Fibroblast of skin of left quadriceps (primary cell): ENCODE measurements around the gene DDAH1.
"Not testable (repeated sequence)": the region's sequence is repeated elsewhere in the genome, so short reads cannot be mapped to it uniquely, and the experiment has no call there.

Source experiments
- DNase-seq, 2 experiments: peaks; one replicate each; pipeline ENCODE4 v3.0.0-alpha.2; 2013; ENCODE audit warnings: low read depth in 2 of 2

The DDAH1 gene

DNA sequence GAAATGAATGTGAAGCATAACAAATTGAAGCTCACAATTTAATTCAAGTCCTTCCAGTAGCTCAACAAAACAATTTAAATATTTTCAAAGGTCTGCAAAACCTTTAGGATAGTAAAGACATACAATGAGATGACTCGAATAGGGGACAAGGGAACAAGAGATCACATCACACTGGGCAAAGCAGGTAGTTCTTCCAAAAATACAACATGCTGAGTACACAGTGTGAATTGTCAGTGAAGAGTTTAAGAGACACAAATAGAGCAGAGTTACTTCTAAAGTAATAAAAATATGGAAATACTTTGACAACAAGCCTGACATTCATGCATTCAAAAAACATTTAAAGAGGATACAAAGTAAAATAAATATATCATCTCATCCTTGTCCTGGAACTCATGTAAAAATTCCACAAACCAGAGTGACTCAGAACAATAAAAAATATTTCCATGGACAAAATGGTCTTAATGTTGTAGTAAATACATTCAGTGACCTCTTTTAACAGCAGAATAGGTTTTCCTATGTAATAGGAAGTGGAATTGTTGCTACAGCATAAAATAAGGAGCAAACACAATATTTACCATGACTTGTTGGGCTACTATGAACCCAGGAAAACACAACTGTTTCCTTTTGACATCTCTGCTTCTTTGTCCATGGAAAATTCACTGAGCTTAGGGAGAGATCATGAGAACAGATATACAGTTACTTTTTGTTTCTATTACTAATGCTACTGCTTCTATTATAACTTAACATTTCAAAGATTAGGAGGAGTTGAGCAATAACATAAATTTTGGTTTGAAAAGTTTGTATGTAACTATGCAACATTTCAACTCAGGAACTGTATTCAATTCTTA, 104.9 kb downstream of the DDAH1 start:
- no peak for DNase-seq

DNA sequence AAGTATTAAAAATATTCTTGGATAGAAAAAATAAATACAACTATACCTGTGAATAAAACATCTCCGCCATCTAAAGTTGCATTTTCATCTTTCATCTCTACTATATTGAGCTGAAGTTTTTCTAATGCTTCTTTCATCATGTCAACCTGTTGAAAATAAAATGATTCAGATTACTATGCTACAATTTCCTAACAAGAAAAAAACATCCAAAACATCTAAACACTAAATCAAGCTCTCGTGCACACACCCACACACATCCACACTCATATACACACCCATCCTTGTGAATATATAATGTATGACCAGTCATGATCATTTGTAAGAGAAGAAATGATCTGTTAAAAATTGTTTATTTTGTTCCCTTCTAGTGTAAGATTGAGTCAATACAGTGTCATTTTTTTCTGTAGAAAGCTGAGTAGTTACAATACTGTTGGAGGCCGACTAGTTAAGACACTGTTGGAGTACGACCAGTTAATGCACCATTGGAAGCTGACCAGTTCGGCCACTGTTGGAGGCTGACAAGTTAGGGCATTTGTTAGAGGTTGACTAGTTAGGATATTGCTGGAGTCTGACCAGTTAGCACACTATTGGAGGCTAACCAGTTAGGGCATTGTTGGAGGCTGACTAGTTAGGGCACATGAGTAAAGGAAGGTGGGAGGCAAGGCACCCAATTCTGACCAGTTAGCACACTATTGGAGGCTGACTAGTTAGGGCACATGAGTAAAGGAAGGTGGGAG, 106.1 kb downstream of the DDAH1 start:
- DNase-seq, result no peak

DNA sequence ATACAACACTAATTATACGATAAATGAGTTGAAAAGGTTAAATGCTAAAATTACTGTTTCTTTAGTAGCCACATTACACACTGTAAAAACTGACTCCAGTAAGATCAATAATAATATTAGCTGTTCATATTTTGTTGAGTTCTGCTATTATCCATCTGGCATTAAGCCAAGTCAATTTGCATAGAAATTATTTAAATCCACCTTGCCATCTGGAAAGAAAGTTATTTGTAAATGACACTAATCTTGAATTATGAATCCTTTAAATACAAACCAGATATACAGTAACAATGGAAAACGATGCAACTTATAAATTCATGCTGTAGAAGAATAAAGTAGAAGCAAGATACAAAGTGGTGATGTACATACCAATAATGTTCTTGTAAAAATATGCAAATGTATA, 107.1 kb downstream of the DDAH1 start:
- no peak for DNase-seq

DNA sequence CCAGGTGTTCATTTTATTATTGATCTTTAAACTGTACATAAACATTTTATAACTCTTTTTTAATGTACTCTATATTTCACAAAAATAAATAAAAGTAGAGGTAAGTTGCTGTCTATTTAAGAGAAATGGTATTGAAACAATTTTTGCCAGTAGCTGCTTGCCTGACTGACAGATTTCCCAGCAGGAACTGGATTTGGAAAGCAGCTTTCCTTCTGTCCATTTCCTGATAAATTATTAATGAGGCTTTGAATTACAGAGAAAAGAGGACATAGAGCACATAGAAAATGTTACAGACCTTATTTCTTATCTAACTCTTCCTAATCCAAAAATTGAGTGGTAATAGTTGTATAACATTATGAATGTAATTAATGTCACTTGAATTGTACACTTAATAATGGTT, 108.8 kb downstream of the DDAH1 start:
- DNase-seq, result no peak

DNA sequence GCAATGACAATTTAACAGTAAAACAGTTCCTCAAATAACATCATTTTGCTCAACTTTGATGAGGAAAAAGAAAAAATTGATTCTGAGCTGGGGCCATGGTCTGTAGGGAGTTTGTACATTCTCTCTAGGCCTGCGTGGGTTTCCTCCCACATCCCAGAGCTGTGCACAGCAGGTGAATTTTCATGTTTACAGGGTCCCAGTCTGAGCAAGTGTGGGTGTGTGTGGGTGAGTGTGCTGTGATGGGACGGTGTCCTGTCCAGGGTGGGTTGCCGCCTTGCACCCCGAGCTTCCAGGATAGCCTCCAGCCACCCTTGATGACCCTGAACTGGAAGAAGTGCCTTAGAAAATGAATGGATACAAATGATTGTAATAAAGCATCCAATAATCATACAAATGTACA, 112.9 kb downstream of the DDAH1 start:
- DNase-seq, result no peak

DNA sequence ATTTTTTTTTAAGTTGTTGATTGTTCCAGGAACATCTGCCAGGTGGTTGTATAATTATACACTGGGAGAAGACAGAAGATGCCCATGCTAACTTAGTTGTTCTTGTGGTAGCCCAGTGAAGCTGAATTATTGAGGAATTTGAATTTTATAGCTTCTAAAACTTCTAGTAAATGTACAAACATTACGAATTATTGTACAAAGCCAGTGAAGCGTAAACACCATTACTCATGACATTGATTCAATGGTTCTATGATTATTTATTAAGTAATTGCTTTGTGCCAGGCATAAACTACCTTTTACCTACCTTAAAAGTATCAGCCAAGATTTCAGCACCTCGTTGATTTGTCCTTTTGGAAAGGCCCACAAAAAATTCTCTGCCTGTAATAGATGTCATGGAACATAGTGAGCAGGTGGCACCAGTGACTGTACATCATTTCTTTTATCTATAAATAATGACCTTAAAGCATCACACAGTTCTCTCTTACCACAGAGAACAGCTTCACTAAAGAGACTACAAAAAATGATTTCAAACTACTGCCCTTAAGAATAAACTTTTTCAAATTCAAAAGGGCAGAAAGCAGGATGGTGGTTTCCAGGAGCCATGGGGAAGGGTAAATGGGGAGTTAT, 113.6 kb downstream of the DDAH1 start:
- no peak for DNase-seq

DNA sequence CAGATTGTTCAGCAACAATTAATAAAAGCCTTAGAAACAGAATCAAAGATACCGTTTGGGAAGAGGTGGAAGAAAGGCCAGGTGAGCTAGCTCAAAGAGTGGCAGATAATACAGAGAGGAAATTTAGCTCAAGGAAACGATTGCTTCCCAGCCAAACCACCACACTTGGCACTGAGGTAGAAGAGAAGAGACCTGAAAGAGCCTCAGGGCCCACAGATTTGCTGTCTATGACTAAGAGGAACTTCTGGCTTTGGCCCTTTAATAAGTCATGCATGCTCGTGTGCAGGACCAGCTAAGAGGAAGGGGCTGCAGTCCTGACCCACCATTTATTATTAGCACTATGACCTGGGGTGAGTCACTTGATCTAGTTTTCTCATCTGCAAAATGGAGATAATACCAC, 115.7 kb downstream of the DDAH1 start:
- DNase-seq, result no peak

DNA sequence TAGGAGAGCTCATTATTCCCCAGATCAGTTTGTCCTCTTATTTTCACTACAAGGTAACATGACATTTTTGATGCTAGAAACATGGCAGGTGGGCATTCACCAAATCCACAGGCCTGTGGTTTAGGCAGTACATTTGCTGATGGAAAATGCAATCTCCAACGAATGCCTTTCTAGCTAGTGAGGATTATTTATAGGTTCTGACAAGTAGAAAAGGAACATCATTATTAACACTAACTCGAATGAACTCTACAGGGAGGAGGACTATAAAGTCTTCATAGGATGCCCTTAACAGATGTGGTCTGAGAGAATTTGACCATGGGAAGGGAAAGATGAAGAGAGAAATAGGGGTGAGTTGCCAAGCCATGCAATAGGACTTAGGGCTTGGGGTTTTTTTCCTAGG, 117.1 kb downstream of the DDAH1 start:
- no peak for DNase-seq

DNA sequence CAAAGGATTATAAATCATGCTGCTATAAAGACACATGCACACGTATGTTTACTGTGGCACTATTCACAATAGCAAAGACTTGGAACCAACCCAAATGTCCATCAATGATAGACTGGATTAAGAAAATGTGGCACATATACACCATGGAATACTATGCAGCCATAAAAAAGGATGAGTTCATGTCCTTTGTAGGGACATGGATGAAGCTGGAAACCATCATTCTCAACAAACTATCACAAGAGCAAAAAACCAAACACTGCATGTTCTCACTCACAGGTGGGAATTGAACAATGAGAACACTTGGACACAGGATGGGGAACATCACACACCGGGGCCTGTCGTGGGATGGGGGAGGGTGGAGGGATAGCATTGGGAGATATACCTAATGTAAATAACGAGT, 117.7 kb downstream of the DDAH1 start:
- not testable (repeated sequence) for DNase-seq

DNA sequence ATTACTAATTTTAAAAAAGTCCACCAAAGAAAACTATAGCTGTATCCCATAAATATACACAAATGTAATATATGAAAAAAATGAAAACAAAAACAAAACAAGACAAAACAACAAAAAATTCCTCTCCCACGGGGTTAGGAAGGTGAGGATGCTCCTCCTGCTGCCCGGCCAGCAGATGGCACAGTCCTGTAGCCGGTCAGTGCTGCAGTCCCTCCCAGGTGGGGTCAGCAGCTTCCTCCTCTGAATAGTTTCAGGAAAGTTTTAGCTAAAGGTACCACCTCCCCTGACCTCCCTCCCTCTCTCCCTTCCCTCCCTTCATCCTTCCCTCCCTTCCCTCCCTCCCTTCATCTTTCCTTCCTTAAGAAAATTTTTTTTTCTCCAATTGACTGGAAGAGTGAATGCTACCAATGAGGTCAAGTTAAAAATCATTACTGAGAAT, 120.7 kb downstream of the DDAH1 start:
- DNase-seq, result no peak

DNA sequence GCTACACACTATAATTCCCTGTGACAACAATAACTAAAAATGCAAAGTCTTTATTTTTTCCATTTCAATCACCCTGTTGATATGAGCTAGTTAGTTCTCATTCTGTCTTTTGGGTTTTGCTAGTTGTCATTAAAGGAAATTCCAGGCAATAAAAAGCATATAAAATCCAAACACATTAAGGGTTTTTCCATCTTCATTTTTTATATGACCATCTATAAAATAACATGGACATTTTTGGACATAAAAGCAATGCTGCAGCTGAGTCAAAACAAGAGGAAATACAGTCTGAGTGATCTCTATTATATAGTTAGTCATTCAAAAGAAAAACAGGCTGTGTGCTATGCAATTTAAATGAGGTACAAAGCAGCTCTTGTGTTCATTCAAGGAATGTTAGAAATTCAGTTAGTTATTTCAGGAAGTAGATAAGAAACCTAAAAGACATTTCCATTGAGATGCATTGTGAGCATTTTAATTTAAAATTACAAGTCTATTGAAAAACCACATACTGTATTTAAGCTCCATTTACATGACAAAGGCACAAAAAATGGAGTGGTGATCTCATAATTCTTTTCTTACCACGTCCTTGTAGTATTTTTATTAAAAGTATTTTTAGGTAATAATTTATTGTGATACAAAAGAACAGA, 121.2 kb downstream of the DDAH1 start:
- peak; percentile 68 to 74 for DNase-seq

DNA sequence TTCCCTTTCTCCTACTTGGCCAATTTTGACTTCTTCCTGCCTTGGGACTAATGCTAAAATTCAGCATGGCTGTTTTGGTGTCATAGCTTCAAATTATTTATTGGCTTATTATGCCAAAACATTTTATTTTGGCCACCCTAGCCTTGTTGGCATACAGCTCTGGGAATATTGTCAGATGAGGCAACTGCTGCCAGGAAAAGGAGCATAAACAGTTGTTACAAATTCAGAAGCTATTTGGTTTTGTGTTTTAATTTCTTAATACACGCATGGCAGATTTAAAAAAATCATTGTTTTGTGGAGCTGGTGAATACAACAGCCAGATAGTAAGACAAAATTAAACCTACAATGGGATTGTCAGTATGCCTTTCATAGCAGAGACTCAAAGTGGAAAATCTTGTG, 121.7 kb downstream of the DDAH1 start:
- no peak for DNase-seq

DNA sequence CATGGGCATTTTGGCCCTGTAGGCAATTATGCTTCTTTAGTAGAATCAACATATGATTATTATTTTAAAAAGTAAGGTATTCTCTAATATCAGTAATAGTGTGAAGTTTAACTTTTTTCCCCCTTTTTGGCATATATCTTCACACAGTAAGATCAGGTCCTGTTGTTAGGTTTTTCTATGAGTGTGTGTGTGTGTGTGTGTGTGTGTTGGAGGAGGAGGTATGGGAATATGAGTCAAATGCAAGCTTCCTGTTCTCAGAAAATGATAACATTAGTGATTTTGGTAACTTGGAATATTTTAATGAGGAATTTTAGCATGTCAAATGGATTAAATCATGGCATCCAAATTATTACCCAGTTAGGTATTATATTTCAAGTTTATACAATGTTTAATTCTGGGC, 122.8 kb downstream of the DDAH1 start:
- no peak for DNase-seq

DNA sequence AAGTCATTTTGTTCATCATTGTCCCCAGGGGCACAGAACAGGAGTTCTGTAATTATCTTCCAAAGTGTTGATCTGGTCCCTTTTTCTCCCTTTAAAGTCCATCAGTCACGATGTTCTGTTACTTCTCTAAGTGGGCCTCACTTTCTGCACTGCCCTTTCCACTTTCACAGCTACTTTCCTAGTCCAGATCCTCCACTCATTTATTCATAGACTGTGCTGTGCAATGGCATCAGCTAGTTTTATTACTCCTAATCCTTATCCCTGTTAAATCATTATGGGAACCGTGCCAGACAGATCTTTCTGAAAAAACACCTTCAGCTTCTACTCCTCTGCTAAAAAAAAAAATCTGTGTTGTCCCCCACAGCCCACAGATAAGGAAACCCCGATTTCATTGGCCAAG, 124.5 kb downstream of the DDAH1 start:
- DNase-seq, result no peak

DNA sequence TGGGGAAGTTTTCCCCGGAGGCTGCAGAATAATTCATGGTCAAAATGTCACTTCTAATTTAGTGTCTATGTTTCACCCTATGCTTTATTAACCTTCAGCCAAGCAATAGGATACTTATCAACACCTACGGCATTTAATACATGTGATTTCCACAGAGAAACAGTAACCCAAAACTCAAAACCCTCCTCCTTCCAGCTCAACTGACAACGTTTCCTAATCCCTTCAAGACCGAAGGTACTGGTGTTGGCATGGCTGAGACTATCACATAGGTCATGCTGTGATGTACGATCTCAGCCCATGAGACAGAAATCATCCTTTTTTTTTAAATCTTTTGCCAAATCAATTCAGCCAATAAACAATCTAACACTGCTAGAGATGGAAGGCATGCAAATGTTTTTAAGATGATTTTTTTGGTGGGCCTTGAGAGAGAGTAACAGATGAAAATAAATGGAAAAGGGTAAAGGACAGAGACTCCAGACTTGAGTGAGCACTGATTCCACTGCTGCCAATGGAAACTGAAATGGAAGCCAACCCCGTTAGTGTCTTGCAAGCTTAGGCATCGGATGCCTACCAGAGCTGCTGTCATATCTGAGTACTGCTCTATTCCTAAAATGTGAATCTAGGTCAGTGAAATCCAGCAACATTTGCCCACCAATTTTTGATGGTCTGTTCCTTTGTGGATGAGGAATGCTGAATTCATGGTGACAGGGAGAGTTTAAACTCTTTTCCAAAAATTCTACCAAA, 125.1 kb downstream of the DDAH1 start:
- no peak for DNase-seq

DNA sequence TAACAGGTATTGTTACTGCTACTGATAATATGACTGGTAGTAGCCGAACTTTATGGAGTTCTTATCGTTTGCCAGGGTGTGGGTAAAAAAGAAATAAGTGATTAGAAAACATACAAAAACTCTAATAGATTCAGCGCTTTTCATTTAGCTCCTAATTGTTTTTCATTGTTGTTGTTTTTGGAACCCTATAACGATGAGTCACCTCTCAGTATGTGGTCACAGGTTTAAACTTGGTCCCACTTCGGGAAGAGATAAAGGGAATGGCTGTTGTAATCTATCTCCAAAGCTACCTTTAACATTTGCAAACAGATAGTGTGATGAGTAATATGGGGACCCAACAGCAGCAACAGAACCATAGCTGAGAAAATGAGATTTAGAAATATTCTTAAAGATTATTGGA, 125.9 kb downstream of the DDAH1 start:
- no peak for DNase-seq

DNA sequence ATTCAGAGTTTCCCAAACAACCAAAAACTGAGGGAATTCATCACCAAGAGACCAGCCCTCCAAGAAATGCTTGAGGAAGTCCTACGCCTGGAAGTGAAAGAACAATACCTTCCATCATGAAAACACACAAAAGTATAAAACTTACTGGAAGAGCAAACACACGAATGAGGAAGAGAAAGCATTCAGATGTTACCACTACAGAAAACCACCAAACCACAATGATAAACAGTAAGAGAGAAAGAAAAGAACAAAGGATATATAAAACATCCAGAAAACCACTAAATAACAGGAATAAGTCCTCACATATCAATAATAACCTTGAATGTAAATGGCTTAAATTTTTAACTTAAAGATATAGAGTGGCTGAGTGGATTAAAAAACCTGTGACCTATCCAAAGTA, 130.0 kb downstream of the DDAH1 start:
- no peak for DNase-seq

DNA sequence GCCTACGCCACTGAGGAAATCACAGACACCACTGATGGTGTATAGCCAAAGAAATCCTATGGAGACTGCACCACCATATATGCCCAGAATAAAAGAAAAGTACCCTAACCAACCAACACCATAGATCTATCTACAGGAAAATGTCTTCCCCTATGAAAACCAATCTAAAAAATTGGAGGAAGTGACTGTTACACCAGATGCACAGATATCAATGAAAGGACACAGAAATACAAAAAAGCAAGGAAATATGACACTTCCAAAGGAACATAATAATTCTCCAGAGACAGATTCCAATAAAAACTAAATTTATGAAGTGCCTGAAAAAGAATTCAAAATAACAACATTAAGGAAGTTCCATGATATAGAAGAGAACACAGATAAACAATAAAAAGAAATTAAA, 131.8 kb downstream of the DDAH1 start:
- DNase-seq, result no peak

DNA sequence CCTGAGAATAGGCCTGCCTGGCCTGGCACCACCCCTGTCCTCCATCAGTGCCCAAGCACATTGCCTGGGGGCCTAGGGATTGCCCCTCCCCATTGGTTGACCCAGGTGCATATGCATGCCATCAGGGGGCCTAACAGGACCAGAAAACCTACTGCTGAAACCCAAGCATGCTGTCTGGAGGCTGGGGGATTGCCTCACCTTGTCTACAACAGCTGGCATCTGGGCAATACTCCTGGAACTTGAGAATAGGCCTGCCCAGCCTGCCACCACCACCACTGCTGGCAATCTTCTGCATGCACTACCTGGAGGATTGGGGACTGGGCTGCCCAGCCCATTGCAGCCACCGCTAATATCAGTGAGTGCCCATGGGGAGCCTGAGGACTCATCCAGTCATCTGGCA, 132.4 kb downstream of the DDAH1 start:
- DNase-seq, result no peak

DNA sequence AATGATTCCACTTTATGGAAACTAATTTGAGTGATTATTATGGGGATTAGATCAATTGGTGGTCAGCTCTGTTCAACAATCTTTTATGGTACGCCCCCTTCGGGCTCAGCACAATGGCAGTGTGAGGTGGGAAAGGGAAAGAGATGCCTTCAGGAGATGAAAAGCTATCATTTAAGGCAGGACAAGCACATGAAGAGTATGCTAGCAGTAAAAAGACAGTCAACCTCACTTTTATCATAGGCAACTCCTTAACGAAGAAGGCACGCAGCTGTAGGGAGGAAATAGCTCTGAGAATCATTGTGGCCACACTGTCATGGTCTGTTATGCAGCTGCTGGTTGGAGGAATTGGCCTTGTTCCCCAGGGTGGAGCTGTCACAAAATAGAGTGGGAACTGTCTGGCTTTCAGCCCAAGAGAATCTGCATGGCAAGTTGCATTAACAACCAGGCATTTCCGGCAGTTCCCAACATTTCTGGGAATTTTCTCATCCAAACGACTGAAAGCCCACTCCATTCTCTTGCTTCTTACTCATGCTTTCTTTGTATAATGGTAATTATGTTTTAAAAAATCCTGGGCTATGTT, 134.2 kb downstream of the DDAH1 start:
- DNase-seq, result peak; percentile 97

DNA sequence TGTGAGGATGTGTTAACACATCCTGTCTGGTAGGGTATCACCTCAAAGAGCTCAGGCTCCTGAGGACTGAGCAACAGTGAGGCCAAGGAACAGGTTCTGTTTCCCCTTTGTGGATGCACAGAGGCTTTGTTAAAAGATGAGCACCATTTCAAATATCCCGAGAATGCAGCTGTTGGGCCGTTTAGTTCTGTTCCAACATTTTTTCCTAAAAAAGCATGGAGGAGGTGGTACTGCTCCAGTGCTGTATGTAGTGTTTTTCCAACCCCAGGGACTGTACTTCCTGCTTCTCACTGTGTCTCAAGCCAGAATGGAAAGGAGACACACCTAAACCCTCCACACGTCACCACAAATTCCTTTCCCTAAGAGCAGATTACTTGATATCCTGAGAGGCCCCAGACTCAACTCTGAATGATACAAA, 134.7 kb downstream of the DDAH1 start:
- peak; percentile 90 for DNase-seq
